Measurements from ENCODE around the gene LOXL4. TPM values are rescaled to one million over a fixed set of nuclear protein-coding genes. Genes with fewer than 3 reads are reported as not detected.

Gene LOXL4
- total RNA-seq, 1 experiment from 2014 or later = not detected

DNA sequence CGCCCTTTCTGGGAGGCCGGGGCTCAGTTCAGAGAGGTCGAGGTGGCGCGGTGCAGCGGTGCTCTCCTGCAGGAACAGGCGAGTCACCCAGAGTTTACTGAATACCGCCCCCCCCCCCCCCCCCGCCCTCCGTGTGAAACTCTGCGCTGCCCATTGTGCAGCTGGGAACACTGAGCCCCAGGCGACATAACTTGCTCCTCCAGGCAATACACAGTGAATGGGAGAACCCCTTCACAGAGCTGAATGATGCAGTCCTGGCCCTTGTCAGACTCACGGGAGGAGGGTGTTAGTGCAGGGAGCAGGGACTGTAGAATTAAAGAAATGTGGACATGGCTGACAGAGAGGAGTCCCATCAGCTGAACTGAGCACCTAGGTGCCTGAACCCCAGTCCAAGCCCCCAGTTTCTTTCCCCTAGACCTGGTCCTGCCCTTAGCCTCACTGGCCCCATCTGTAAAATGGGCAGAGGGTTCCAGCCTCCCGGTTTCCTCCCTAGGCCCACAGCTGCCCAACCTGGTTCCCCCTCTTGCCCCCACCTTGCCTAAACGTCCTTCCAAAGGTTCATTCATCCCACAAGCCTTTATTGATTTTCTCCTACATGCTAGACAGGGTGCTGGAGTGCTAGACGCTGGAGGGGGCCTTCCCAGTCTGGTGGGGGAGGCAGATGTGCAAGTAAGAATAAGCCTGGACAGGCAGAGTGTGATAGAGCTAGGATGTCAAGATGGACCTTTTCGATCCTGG lies 869 bp upstream of the LOXL4 start:
- no peaks in the 10 kb centered on the region for H3K4me1 ChIP-seq (ENCODE audit: insufficient read depth, low read length, poor library complexity, severe bottlenecking)
- ChIA-PET CTCF (no interaction called here), POLR2A (ENCODE audit: low non-redundant PET) (no interaction called here)
- BruUV-seq (replicated peaks) = no TSS peak
- no peak for DNase-seq (ENCODE audit: low spot score)
- TF ChIP-seq EZH2 (IDR thresholded peaks at IDR 0.05; ENCODE audit: borderline replicate concordance, low read depth, low read length, poor library complexity, severe bottlenecking) = no peak
- TF ChIP-seq, protein P1, sequence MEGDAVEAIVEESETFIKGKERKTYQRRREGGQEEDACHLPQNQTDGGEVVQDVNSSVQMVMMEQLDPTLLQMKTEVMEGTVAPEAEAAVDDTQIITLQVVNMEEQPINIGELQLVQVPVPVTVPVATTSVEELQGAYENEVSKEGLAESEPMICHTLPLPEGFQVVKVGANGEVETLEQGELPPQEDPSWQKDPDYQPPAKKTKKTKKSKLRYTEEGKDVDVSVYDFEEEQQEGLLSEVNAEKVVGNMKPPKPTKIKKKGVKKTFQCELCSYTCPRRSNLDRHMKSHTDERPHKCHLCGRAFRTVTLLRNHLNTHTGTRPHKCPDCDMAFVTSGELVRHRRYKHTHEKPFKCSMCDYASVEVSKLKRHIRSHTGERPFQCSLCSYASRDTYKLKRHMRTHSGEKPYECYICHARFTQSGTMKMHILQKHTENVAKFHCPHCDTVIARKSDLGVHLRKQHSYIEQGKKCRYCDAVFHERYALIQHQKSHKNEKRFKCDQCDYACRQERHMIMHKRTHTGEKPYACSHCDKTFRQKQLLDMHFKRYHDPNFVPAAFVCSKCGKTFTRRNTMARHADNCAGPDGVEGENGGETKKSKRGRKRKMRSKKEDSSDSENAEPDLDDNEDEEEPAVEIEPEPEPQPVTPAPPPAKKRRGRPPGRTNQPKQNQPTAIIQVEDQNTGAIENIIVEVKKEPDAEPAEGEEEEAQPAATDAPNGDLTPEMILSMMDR (conservative IDR thresholded peaks at IDR 0.05; ENCODE audit: low read depth, low read length) = no peak
- no peaks in the 10 kb centered on the region for H3K9me3 ChIP-seq (ENCODE audit: low read depth, low read length, poor library complexity, severe bottlenecking)
- H3K36me3 ChIP-seq (ENCODE audit: insufficient read depth, low read length, poor library complexity, severe bottlenecking) = no peaks in the 10 kb centered on the region
- H3K27ac ChIP-seq (ENCODE audit: low read depth, low read length, poor library complexity, severe bottlenecking) = no peak overlapping the region
- peak overlapping the region; percentile 28 for H3K4me3 ChIP-seq (ENCODE audit: low read depth, low read length, poor library complexity, severe bottlenecking)
- intact Hi-C loops (cut with micrococcal nuclease; ENCODE audit: unreplicated experiment) = no loop called here
- peaks cover 3% of the 10 kb centered on the region for H3K27me3 ChIP-seq (replicated peaks; ENCODE audit: insufficient read depth, low read depth, low read length, poor library complexity)

DNA sequence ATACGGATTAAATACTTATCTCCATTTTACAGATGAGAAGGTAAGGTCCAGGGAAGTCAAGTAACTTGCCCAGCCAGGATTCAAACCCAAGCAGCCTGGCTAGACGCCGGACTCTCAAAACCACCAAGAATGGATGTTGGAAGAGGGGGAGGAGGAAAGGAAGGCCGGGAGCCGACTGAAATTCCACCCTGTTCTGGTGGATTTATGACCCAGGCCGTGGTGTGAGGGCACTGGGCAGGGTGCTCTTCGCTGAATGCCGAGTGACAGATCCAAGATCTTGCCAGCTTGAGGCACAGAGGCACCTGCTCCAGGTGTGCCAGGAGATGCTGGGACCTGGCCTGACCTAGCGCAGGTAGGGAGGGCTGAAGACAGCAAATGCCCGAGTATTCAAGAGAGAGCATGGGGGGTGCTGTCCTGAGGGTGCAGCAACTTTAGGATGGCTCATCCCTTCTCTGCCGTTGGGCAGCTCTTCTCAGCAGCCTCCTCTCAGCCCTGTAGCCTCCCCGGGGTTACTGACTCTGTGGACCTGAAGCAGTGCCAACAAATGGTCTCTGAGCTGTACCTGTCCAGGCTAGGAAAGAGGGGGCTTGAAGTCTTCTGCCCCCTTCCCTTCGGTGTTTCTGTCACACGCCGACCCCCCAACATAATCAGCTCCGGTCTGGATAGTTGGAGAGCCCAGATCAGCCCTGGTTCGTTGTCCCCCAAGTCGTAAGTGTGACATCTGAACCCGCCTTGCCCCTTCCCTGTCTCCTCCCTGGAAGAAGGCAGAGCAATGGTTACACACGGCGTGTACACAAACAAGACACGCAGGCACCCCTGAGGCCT lies 713 bp downstream of the LOXL4 start:
- Histone ChIP-seq H3K36me3 (ENCODE audit: insufficient read depth, low read length, poor library complexity, severe bottlenecking) (no peaks in the 10 kb centered on the region), H3K9me3 (ENCODE audit: low read depth, low read length, poor library complexity, severe bottlenecking) (no peaks in the 10 kb centered on the region), H3K4me1 (ENCODE audit: insufficient read depth, low read length, poor library complexity, severe bottlenecking) (no peaks in the 10 kb centered on the region), H3K4me3 (ENCODE audit: low read depth, low read length, poor library complexity, severe bottlenecking) (peak overlapping the region; percentile 21), H3K27me3 (replicated peaks; ENCODE audit: insufficient read depth, low read depth, low read length, poor library complexity) (peaks cover 3% of the 10 kb centered on the region), H3K27ac (ENCODE audit: low read depth, low read length, poor library complexity, severe bottlenecking) (no peak overlapping the region)
- TF ChIP-seq, protein P1 (conservative IDR thresholded peaks at IDR 0.05; ENCODE audit: low read depth, low read length) = no peak
- no peak for TF ChIP-seq EZH2 (IDR thresholded peaks at IDR 0.05; ENCODE audit: borderline replicate concordance, low read depth, low read length, poor library complexity, severe bottlenecking)
- no peak for DNase-seq (ENCODE audit: low spot score)
- ChIA-PET POLR2A (ENCODE audit: low non-redundant PET) (no interaction called here), CTCF (no interaction called here)
- BruUV-seq (replicated peaks) = no TSS peak
- intact Hi-C loops (cut with micrococcal nuclease; ENCODE audit: unreplicated experiment) = no loop called here

DNA sequence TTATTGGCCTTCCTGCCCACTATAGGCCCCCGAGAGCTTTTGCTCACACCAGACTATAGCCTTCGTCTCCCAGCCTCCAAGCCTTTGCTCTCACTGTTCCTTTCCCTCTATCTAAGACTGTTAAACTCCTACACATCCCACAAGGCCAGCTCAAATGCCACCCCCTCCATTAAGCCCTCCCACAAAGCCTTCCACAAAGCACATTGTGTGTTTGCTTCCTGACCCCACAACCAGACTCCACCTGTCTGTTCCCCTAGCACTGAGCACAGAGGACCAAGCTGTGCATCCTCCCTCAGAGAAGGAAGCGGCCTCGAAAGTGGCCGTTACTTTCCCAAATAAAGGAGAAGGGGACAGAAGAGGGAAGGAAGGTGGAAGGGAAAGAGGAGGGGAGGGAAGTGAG lies 1.3 kb downstream of the LOXL4 start:
- intact Hi-C loops (cut with micrococcal nuclease; ENCODE audit: unreplicated experiment) = no loop called here
- H3K9me3 ChIP-seq (ENCODE audit: low read depth, low read length, poor library complexity, severe bottlenecking) = no peaks in the 10 kb centered on the region
- peaks cover 3% of the 10 kb centered on the region for H3K27me3 ChIP-seq (replicated peaks; ENCODE audit: insufficient read depth, low read depth, low read length, poor library complexity)
- no peak overlapping the region for H3K27ac ChIP-seq (ENCODE audit: low read depth, low read length, poor library complexity, severe bottlenecking)
- no TSS peak for BruUV-seq (replicated peaks)
- TF ChIP-seq EZH2 (IDR thresholded peaks at IDR 0.05; ENCODE audit: borderline replicate concordance, low read depth, low read length, poor library complexity, severe bottlenecking) = no peak
- TF ChIP-seq, protein P1 (conservative IDR thresholded peaks at IDR 0.05; ENCODE audit: low read depth, low read length) = no peak
- H3K4me1 ChIP-seq (ENCODE audit: insufficient read depth, low read length, poor library complexity, severe bottlenecking) = no peaks in the 10 kb centered on the region
- no peak for DNase-seq (ENCODE audit: low spot score)
- POLR2A ChIA-PET (ENCODE audit: low non-redundant PET) = no interaction called here
- no peak overlapping the region for H3K4me3 ChIP-seq (ENCODE audit: low read depth, low read length, poor library complexity, severe bottlenecking)
- CTCF ChIA-PET = no interaction called here
- no peaks in the 10 kb centered on the region for H3K36me3 ChIP-seq (ENCODE audit: insufficient read depth, low read length, poor library complexity, severe bottlenecking)

Data from A673 (cell line).